Liver (tissue), 3 donors: Measurements from ENCODE around the gene BAZ2A.

ENCODE experiments used
- ATF3 ChIP-seq: IDR thresholded peaks from 2 replicates; pipeline ENCODE4 v1.6.1; 2016; ENCODE audit warnings: antibody characterized with exemption
- CTCF ChIP-seq: fragments of 150-350 bp; IDR thresholded peaks from 2 replicates; pipeline ENCODE4 v1.5.1; 2017; ENCODE audit warnings: improper control_type of control experiment, low read depth, low read length; ENCODE audit not compliant: missing input control
- FOXA1 ChIP-seq: IDR thresholded peaks from 2 replicates; pipeline ENCODE4 v1.6.1; 2016; ENCODE audit warnings: antibody characterized with exemption
- GABPA ChIP-seq, 2 donors: IDR thresholded peaks in 1 of 2; conservative IDR thresholded peaks in 1 of 2; 2 replicates each; pipeline ENCODE4 v1.6.1; 2016; ENCODE audit warnings: antibody characterized with exemption in 2 of 2, mild to moderate bottlenecking in 1 of 2, moderate library complexity in 1 of 2
- HNF4A ChIP-seq, 2 donors: conservative IDR thresholded peaks; 2 replicates each; pipeline ENCODE4 v1.6.1; 2016; ENCODE audit warnings: antibody characterized with exemption in 2 of 2, mild to moderate bottlenecking in 2 of 2
- JUND ChIP-seq, 2 donors: IDR thresholded peaks; 2 replicates each; pipeline ENCODE4 v1.6.1; 2016; ENCODE audit warnings: antibody characterized with exemption in 2 of 2
- MAX ChIP-seq: IDR thresholded peaks from 2 replicates; pipeline ENCODE4 v1.6.1; 2016; ENCODE audit warnings: antibody characterized with exemption
- REST ChIP-seq: IDR thresholded peaks from 2 replicates; pipeline ENCODE4 v1.6.1; 2016; ENCODE audit warnings: antibody characterized with exemption, mild to moderate bottlenecking
- ZBTB33 ChIP-seq: IDR thresholded peaks from 2 replicates; pipeline ENCODE4 v1.6.1; 2016; ENCODE audit warnings: antibody characterized with exemption
- donor health status: healthy.
- donor health status: healthy.

GRCh38 chr12:56661560-56661959, 31.4 kb upstream of the BAZ2A start:
- no peak for TF ChIP-seq CTCF
- TF ChIP-seq REST = no peak
- no peak for TF ChIP-seq JUND (IDR thresholded peaks at IDR 0.05)
- TF ChIP-seq ZBTB33 = no peak
- TF ChIP-seq GABPA (IDR thresholded peaks at IDR 0.05 in 1 of 2, conservative IDR thresholded peaks at IDR 0.05 in 1 of 2) = no peak
- TF ChIP-seq HNF4A (conservative IDR thresholded peaks at IDR 0.05) = no peak
- TF ChIP-seq ATF3 = no peak
- TF ChIP-seq MAX = no peak
- TF ChIP-seq FOXA1 = no peak
